Fibroblast of upper back skin (primary cell): ENCODE data around the gene GGCT.
"Not testable (repeated sequence)": the region's sequence is repeated elsewhere in the genome, so short reads cannot be mapped to it uniquely, and the experiment has no call there.

Source experiments
- DNase-seq: peaks from one replicate; pipeline ENCODE4 v3.0.0-alpha.2; 2013

GGCT gene

GRCh38 chr7:30514776-30515175, 10.1 kb upstream of the GGCT start:
- DNase-seq = no peak

- DNase-seq = no peak
Observed at GRCh38 chr7:30514177-30514576, 9.5 kb upstream of the GGCT start.

GRCh38 chr7:30513762-30514161, 9.1 kb upstream of the GGCT start:
- no peak for DNase-seq

- DNase-seq = no peak
Observed at GRCh38 chr7:30511973-30512662, 7.5 kb upstream of the GGCT start.

GRCh38 chr7:30511494-30511893, 6.9 kb upstream of the GGCT start:
- DNase-seq = no peak

GRCh38 chr7:30510124-30511075, 5.8 kb upstream of the GGCT start:
- DNase-seq = peak; percentile 41

- not testable (repeated sequence) for DNase-seq
Observed at GRCh38 chr7:30509171-30509857, 4.7 kb upstream of the GGCT start.

- DNase-seq = not testable (repeated sequence)
Observed at GRCh38 chr7:30507346-30507900, 2.8 kb upstream of the GGCT start.

GRCh38 chr7:30505174-30505697, 607 bp upstream of the GGCT start:
- DNase-seq = no peak

GRCh38 chr7:30503274-30504212, 1.1 kb downstream of the GGCT start:
- DNase-seq = no peak

GRCh38 chr7:30502470-30503251, 2.0 kb downstream of the GGCT start:
- no peak for DNase-seq

- DNase-seq = no peak
Observed at GRCh38 chr7:30501264-30501663, 3.4 kb downstream of the GGCT start.

GRCh38 chr7:30493228-30493627, 11.4 kb downstream of the GGCT start:
- no peak for DNase-seq

GRCh38 chr7:30491417-30491816, 13.2 kb downstream of the GGCT start:
- no peak for DNase-seq

GRCh38 chr7:30487371-30487770, 17.3 kb downstream of the GGCT start:
- no peak for DNase-seq

GRCh38 chr7:30485667-30486066, 19.0 kb downstream of the GGCT start:
- DNase-seq = no peak

GRCh38 chr7:30481416-30481815, 23.2 kb downstream of the GGCT start:
- not testable (repeated sequence) for DNase-seq

- no peak for DNase-seq
Observed at GRCh38 chr7:30479202-30480120, 25.2 kb downstream of the GGCT start.

GRCh38 chr7:30478349-30479201, 26.1 kb downstream of the GGCT start, which contains the start of gene NOD1:
Gene NOD1 (minus strand): TSS chr7:30478784. CDS start chr7:30456921, 21,863 bp downstream.
- DNase-seq = peak; percentile 68
